KBM-7 (cell line): Measurements from ENCODE around the gene RRBP1.
"Not testable (repeated sequence)": the region's sequence is repeated elsewhere in the genome, so short reads cannot be mapped to it uniquely, and the experiment has no call there.

ENCODE experiments used
- DNase-seq: peaks from one replicate; pipeline ENCODE4 v3.0.0-alpha.2; 2015
- in situ Hi-C: fragments of 300-500 bp; cut with MboI; formaldehyde crosslinking; loops from 2 replicates; pipeline ENCODE4 v1.14.3; 2020; ENCODE audit warnings: low sequenced_read_pairs, low pct_unique_long_range_greater_than_20kb, mixed read lengths

RRBP1 gene

DNA sequence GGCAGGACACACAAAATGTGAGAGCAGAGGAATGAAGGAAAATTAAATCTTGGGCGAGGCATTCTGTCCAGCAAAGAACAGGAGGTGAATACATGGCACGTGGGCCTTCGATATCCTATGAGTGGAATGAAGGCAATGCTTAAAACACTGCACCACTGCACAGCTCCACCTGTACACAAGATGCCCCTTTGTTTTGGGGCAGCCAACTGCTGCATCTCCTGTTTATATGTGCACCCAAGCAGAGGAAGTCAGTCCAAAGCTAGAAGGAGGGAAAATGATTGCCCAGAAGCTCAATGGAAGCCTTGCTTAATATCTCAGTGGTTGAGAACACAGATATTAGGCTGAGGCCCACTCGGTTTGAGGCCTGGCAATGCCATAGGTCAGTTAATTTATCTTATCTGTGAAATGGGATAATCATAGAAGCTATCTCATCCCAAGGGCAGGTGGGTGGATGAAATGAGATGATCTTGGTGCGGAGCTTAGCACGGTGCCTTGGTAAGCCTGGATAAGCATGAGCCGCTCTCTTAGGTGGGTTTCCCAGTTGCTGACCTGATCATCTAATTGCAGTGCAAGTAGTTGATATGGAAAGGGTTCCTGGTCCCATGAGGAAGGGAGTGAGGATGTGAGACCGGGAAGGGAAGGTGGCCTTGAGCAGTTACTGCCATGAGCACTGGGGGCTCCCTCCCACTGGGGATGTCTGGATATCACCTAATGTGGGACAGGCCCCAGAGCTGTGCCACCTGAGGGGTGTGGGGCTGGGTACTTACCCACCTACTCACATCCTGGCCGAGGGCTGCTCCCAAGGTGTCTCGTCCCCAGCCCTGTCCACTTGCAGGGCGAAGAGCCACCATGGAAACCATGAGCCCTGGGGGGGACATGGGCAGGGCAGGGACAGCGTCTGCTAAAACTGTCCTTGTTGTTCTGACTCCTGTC, 27.6 kb upstream of the RRBP1 start:
- in situ Hi-C loops, result no loop called here
- no peak for DNase-seq

- no peak for DNase-seq
- in situ Hi-C loops, result no loop called here
Measured at GRCh38 chr20:17708675-17709360, 26.8 kb upstream of the RRBP1 start.

- in situ Hi-C loops, DNase-seq: not testable (repeated sequence)
Measured at GRCh38 chr20:17707951-17708350, 25.9 kb upstream of the RRBP1 start.

GRCh38 chr20:17706632-17707031, 24.6 kb upstream of the RRBP1 start:
- no peak for DNase-seq
- in situ Hi-C loops, result no loop called here

- DNase-seq, result no peak
- in situ Hi-C loops, result no loop called here
Measured at GRCh38 chr20:17705916-17706315, 23.9 kb upstream of the RRBP1 start.

- no peak for DNase-seq
- in situ Hi-C loops, result no loop called here
Measured at GRCh38 chr20:17704589-17705317, 22.7 kb upstream of the RRBP1 start.

GRCh38 chr20:17701826-17702225, 19.8 kb upstream of the RRBP1 start:
- in situ Hi-C loops, result no loop called here
- no peak for DNase-seq

- no peak for DNase-seq
- in situ Hi-C loops, result no loop called here
Measured at GRCh38 chr20:17700637-17701036, 18.6 kb upstream of the RRBP1 start.

DNA sequence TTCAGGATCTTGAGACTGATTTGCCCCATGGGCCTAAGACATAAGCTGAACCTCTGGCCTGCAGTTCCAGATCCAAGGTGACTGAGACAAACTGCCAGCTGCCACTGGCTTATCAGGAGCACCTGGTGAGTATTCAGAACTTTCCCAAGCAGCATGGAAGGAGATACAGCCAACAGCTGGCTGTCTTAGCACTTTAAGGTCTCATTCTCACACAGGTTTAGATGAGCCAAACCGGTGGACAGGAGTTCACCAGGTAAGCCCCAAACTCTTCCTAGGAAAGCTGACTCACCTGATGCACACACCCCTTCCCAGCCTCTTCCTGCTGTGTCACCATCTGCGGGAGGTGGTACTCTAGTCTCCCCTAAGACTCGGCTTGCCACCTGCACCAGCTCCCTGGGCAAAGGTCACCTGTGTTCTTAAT, 17.9 kb upstream of the RRBP1 start, which contains the start of gene BANF2:
Gene BANF2 (plus strand): TSS at position 36 of the 421 bp plus-strand sequence. CDS start 25,060 bp downstream, outside the sequence.
- no peak for DNase-seq
- in situ Hi-C loops, result no loop called here

- DNase-seq, result no peak
- in situ Hi-C loops, result no loop called here
Measured at GRCh38 chr20:17698384-17698783, 16.3 kb upstream of the RRBP1 start.

GRCh38 chr20:17697171-17697570, 15.1 kb upstream of the RRBP1 start:
- in situ Hi-C loops, result no loop called here
- no peak for DNase-seq

DNA sequence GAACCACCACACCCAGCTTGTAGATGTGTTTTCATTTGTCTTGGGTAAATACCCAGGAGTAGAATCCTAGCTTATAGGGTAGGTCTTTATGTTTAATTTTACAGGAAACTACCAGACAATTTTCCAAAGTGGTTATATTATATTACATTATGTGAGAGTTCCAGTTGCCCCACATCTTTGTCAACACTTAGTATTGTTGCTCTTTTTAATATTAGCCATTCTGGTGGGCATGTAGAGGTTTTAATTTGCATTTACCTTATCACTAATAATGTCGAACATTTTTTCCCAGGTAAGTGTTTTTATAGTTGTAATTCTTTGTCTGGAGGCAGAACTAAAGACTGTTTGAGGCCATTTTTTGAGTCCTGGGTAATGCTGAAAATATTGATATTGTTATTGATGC, 14.2 kb upstream of the RRBP1 start:
- in situ Hi-C loops, result no loop called here

GRCh38 chr20:17694767-17695166, 12.7 kb upstream of the RRBP1 start:
- in situ Hi-C loops, result no loop called here

More for the DNA sequence above, 14.2 kb upstream of the RRBP1 start:
- DNase-seq, result no peak

GRCh38 chr20:17693444-17694001, 11.5 kb upstream of the RRBP1 start:
- in situ Hi-C loops, result no loop called here
- no peak for DNase-seq

More at GRCh38 chr20:17694767-17695166, 12.7 kb upstream of the RRBP1 start:
- no peak for DNase-seq

- DNase-seq, result no peak
- in situ Hi-C loops, result no loop called here
Measured at GRCh38 chr20:17691758-17692157, 9.7 kb upstream of the RRBP1 start.

DNA sequence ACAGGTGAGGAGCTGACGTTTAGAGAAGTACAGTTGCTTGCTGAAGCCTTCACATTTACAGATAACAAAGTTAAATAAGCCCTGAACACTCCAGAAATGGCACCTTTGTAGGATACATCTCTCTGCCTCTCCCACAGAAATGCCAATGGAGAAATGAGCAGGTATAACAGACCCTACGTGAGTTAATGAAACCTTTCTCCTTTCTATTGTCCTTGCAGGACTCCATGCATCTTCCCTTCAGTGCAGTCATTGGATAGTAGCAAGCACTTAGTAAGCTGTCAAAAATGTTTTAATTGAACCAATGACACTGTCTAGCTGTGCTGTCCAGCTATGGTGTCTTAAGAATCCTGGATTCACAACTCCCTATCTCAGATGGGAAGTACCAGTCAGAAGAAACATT, 8.1 kb upstream of the RRBP1 start:
- in situ Hi-C loops, result no loop called here
- no peak for DNase-seq

DNA sequence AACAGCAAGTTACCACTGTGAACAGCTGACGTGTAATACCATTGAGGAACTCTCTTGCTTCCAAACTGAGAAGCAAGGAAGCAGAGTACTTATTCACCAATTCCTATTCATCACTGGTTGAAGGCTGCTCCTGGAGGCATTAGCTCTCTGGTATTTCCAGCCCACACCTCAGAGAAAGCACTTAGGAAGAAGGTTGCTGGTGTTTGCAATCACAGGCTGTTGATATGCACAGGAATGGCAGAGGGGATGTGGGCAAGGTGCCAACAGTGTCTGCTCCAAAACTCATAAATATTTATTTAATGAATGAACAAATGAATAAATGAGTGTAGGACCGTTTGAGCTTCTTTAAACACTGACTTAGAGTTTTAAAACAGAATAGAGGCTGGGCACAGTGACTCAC, 6.9 kb upstream of the RRBP1 start:
- no peak for DNase-seq
- in situ Hi-C loops, result no loop called here

DNA sequence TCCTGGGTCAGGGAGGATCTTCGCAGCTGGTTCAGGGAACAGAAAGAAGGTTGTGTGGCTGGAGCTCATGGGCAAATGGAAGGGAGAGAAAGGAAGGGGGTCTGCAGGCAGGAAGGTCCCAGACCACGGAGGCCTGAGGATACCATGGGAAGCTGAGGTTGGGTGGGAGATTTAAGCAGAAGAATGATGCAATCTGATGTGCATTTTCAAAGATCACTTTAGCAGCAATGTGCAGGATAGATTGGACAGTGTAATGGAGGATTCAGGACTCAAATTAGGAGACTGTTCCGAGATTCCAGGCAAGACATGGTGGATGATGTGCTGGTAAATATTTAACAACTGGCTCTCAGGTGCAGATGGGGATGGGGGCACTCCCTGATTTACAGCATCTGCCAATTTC, 5.8 kb upstream of the RRBP1 start:
- in situ Hi-C loops, result no loop called here
- no peak for DNase-seq

- no peak for DNase-seq
- in situ Hi-C loops, result no loop called here
Measured at GRCh38 chr20:17685168-17685567, 3.1 kb upstream of the RRBP1 start.
